MV-4-11 (cell line): Measurements from ENCODE around the gene IFNL1.
"Not testable (repeated sequence)": the region's sequence is repeated elsewhere in the genome, so short reads cannot be mapped to it uniquely, and the experiment has no call there.

ENCODE experiments used
- DNase-seq: peaks from one replicate; lab custom pipeline; 2025; lab: John Stamatoyannopoulos, UW

The IFNL1 gene

GRCh38 chr19:39332293-39332692 is 36.1 kb downstream of the IFNL1 start:
- no peak for DNase-seq

DNA sequence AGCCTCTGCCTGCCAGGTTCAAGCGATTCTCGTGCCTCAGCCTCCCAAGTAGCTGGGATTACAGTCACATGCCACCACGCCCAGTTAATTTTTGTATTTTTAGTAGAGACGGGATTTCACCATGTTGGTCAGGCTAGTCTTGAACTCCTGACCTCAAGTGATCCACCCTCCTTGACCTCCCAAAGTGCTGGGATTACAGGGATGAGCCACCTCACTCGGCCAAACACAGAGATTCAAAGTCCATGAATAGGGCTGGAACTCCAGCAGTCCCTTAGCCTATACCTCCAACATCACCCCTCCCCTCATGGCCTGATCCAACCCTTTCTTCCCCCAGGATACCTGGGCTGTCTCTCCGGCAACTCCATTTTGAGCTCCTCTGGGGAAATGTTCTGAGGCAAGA is 36.5 kb downstream of the IFNL1 start:
- not testable (repeated sequence) for DNase-seq

DNA sequence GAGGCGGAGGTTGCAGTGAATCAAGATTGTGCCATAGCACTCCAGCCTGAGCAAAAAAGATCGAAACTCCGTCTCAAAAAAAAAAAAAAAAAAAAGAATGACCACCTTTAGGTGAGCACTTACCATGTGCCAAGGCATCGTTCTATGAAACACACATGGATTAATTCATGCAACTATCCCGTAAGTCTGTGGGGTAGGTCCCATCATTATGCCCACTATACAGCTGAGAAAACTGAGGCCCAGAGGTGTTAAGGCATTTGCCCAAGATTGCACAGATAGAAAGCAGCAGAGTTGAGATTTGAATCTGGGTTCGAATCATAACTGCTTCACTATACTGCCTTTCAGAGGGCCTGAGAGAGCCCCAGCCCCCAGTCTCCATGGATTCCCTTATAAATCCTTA is 37.3 kb downstream of the IFNL1 start:
- DNase-seq, result no peak

DNA sequence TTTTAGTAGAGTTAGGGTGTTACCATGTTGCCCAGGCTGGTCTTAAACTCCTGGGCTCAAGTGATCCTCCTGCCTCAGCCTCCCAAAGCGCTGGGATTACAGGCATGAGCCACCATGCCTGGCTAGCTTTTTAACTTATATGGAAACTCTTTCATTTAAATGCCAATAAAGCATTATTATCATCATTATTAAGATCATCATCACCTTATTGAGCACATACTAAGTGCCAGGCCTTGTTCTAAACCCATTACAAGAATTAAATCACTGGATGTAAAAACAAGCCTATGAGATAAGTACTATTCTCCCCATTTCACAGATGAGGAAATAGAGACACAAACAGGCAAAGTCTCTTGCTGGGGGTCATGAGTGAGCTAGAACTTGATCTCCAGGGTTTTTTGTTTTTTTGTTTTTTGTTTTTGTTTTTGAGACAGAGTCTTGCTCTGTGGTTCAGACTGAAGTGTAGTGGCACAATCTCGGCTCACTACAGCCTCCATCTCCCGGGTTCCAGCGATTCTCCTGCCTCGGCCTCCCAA is 38.3 kb downstream of the IFNL1 start:
- no peak for DNase-seq

- DNase-seq, result peak; percentile 41
Measured at GRCh38 chr19:39335168-39335548, 39.0 kb downstream of the IFNL1 start.

GRCh38 chr19:39336483-39336882 is 40.3 kb downstream of the IFNL1 start:
- DNase-seq, result no peak

- DNase-seq, result no peak
Measured at GRCh38 chr19:39339674-39340073, 43.5 kb downstream of the IFNL1 start.

DNA sequence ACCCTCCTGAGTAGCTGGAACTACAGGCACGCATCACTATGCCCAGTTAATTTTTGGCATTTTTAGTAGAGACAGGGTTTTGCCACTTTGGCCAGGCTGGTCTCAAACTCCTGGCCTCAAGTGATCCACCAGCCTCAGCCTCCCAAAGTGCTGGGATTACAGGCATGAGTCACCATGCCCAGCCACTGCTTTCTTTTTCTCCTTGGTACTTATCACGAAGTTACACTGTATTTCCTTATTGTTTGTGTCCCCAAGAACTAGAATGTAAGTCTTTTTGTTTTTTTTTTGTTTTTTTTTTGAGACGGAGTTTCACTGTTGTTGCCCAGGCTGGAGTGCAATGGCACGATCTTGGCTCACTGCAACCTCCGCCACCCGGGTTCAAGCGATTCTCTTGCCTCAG is 43.9 kb downstream of the IFNL1 start:
- DNase-seq, result peak; percentile 65

DNA sequence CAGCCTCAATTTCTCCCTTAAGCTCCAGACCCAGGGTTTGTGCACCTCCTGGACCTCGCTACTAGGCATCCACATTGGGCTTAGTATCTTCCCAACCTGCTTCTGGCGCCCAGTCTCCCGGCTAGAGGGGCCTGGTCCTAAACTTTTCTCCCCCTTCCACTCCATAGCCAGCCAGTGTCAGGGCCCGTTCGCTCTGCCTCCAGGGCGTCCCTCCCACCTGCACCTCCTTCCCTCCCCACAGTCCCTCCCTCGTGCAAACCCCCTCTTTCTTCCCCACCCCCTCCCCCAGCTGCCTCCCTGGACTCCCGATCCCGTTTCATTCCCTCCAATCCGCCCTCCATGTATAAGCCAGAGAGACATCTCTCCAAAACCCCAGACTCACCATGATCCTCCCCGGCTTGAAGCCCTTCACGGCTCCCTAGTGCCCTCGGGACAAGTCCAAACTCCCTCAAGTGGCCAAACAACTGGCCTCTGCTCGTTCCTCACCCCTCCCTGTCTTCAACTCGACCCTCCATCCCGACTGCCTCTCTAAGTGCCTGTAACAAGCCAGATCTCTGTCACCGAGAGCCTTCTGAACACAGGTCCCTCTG is 45.0 kb downstream of the IFNL1 start:
- DNase-seq, result peak; percentile 56

GRCh38 chr19:39341719-39342604 is 45.8 kb downstream of the IFNL1 start, which contains the start of gene SAMD4B:
Gene SAMD4B (plus strand): TSS chr19:39342421. CDS start chr19:39356894, 14,473 bp downstream.
- DNase-seq, result peak; percentile 100

DNA sequence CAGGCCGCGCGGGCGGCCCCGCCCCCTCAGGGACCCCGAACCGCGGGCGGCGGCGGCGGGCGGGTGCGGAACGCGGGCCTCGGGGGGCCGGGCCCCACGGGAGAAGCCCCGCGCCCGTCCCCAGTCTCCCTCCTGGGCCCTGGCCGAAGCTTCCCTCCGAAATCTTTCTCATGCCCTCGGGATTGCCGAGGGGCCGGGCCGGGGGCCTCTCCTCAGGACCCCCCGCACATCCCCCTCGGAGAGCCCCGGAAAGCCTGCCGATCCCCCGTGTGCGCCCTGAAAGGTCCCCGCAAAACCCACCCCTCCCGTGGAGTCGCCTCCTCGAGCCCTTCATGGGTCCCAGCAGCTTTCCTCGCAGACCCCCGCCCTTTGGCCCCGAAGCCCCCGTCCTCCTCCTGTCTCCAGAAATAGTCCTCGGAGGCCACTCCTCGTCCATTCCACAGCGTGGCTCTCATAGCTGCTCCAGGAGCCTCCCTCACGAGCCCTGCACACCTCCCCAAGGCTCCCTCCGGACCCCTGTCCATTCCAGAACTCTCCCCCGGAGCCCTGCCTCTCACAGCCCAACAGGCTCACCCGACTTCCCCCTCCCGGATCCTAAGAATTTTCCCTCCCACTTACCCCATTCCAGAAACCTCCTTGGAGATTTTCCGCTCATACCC is 46.6 kb downstream of the IFNL1 start:
- DNase-seq, result no peak

- no peak for DNase-seq
Measured at GRCh38 chr19:39345956-39346355, 49.7 kb downstream of the IFNL1 start.

GRCh38 chr19:39347332-39348164 is 51.3 kb downstream of the IFNL1 start:
- DNase-seq, result no peak
